Sigmoid colon (tissue), 7 donors: ENCODE measurements around the gene TRIM4. TPM values are rescaled to one million over a fixed set of nuclear protein-coding genes. Genes with fewer than 3 reads are reported as not detected.
"Not testable (repeated sequence)": the region's sequence is repeated elsewhere in the genome, so short reads cannot be mapped to it uniquely, and the experiment has no call there.

Experiments used
- DNase-seq: peaks from one replicate; pipeline ENCODE4 v3.0.0-alpha.2; 2019
- H3K27ac ChIP-seq, 4 donors: fragments of 200-600 bp; sonication (generic); one replicate each; pipeline ENCODE4 v1.5.1; 2016 to 2019; ENCODE audit warnings: mild to moderate bottlenecking in 1 of 4
- H3K27me3 ChIP-seq, 3 donors: fragments of 200-600 bp; sonication (generic); one replicate each; pipeline ENCODE4 v1.5.1; 2019; ENCODE audit warnings: mild to moderate bottlenecking in 1 of 3
- H3K36me3 ChIP-seq, 4 donors: fragments of 200-600 bp; sonication (generic); one replicate each; pipeline ENCODE4 v1.5.1; 2016 to 2019
- H3K4me1 ChIP-seq, 4 donors: fragments of 200-600 bp; sonication (generic); one replicate each; pipeline ENCODE4 v1.5.1; 2017 to 2019
- H3K4me3 ChIP-seq, 4 donors: fragments of 200-600 bp; sonication (generic); one replicate each; pipeline ENCODE4 v1.5.1; 2017 to 2019; ENCODE audit warnings: mild to moderate bottlenecking in 2 of 4, moderate library complexity in 1 of 4
- H3K9me3 ChIP-seq, 4 donors: fragments of 200-600 bp in 3 of 4; sonication (generic) in 3 of 4; one replicate each; pipeline versions ENCODE4 v1.5.1 to v1.6.1; 2013 to 2019
- EP300 ChIP-seq, 4 donors: sonication (generic); formaldehyde crosslinking; IDR thresholded peaks; one replicate each; pipeline ENCODE4 v1.6.1; 2017; ENCODE audit warnings: antibody characterized with exemption in 4 of 4
- POLR2A ChIP-seq, 2 donors: fragments of 450-650 bp; IDR thresholded peaks; one replicate each; pipeline ENCODE4 v1.6.1; 2016; ENCODE audit warnings: antibody characterized with exemption in 2 of 2, mild to moderate bottlenecking in 2 of 2, moderate library complexity in 2 of 2
- POLR2AphosphoS5 ChIP-seq, 4 donors: sonication (generic); formaldehyde crosslinking; IDR thresholded peaks; one replicate each; pipeline ENCODE4 v1.6.1; 2017; ENCODE audit warnings: antibody characterized with exemption in 4 of 4
- WGBS, 2 donors: extraction: QIAGEN DNeasy Blood & Tissue Kit; methylation state at CpG; one replicate each; pipeline ENCODE4 v1.1.7; 2013; 5-methylcytosine and 5-hydroxymethylcytosine counted together
- intact Hi-C: fragments of 100-400 bp; cut with DNase I; formaldehyde crosslinking; loops from one replicate; pipeline ENCODE4 v1.15.1; 2023
- polyA plus RNA-seq, 3 donors: library from polyadenylated mRNA; stranded (reverse); fragments of 200-250 nt; gene quantifications; one replicate each; pipeline ENCODE4 v1.2.3, GENCODE V29; 2013
- total RNA-seq, 4 donors: library from RNA; depleted of rRNA; stranded (reverse); fragments of >200 nt; gene quantifications; one replicate each; pipeline ENCODE4 v1.1.0, GENCODE V29; 2016
- TF ChIP-seq, protein P1 (sequence below), 4 experiments: fragments of 450-650 bp in 3 of 4; fragments of 200-600 bp in 1 of 4; IDR thresholded peaks; one replicate each; pipeline ENCODE4 v1.5.1; 2016 to 2019; ENCODE audit warnings: antibody characterized with exemption in 4 of 4, mild to moderate bottlenecking in 3 of 4, moderate library complexity in 2 of 4
- donor health status: healthy with polysubstance abuse.
- donor health status: Bipolar disorder and iron deficiency.
- donor health status: healthy.

TRIM4 gene
- total and polyA plus RNA-seq, 7 donors, result 12.5 to 33.2 (median 21.9) TPM

DNA sequence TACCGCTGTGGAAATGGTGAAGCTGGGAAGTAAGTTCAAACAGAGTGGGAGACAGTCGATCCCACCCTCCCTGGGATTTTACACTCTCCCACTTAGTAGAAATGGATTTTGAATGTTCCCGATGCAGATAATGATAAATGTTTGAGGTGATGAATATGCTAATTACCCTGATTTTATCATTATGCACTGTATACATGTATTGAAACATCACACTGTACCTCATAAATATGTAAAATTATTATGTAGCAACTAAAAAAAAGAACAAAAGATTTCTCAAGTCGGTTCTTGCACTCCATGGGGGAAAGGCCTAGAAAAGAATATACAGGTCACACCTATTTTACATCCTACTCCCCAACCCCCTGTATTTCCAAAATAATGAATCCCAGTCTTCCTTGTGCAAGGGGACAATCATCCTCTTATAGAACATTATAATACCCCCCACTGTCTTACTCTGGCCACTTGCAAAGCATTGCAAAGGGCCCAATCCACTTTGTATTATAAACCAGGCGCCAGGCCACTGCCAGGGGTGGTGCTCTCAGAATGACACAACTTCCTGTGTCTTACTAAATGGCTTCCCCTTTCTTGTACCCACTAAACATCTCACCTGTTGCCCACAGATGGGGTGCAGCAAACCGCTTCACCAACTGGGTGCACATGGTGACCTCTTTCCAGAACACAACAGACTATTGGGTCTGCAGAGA lies 21.9 kb downstream of the TRIM4 start:
- H3K27me3 ChIP-seq, result no peaks in the 10 kb centered on the region
- 91 to 94% methylated on average over 6 of the region's 6 CpGs for WGBS, 2 donors
- intact Hi-C loops, result no loop called here
- no peaks in the 10 kb centered on the region for H3K9me3 ChIP-seq
- TF ChIP-seq, protein P1, sequence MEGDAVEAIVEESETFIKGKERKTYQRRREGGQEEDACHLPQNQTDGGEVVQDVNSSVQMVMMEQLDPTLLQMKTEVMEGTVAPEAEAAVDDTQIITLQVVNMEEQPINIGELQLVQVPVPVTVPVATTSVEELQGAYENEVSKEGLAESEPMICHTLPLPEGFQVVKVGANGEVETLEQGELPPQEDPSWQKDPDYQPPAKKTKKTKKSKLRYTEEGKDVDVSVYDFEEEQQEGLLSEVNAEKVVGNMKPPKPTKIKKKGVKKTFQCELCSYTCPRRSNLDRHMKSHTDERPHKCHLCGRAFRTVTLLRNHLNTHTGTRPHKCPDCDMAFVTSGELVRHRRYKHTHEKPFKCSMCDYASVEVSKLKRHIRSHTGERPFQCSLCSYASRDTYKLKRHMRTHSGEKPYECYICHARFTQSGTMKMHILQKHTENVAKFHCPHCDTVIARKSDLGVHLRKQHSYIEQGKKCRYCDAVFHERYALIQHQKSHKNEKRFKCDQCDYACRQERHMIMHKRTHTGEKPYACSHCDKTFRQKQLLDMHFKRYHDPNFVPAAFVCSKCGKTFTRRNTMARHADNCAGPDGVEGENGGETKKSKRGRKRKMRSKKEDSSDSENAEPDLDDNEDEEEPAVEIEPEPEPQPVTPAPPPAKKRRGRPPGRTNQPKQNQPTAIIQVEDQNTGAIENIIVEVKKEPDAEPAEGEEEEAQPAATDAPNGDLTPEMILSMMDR (IDR thresholded peaks at IDR 0.05), result no peak
- no peak for TF ChIP-seq POLR2AphosphoS5 (IDR thresholded peaks at IDR 0.05)
- TF ChIP-seq POLR2A (IDR thresholded peaks at IDR 0.05), result no peak
- no peak for TF ChIP-seq EP300 (IDR thresholded peaks at IDR 0.05)
- no peak for DNase-seq
- H3K4me3 ChIP-seq, result no peak overlapping the region
- H3K36me3 ChIP-seq, result peaks cover 10 to 47% (median 20%) of the 10 kb centered on the region in 4 donors
- H3K27ac ChIP-seq, result no peak overlapping the region
- no peaks in the 10 kb centered on the region for H3K4me1 ChIP-seq

DNA sequence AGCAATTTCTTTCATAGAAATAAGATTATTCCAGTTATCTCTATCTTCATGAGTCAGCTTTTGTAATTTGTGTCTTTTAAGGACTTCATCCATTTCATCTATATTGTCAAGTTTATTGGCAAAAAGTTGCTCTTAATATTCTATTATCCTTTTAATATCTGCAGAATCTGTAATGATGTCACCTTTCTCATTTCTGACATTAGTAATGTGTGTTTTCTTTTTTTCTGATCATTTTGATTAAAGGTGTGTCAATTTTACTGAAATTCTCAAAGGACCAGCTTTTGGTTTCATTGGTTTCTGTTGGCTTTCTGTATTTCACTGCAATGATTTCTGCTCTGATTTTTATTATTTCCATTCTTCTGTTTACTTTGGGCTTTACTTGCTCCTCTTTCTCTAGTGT lies 24.6 kb downstream of the TRIM4 start:
- no peak for TF ChIP-seq EP300 (IDR thresholded peaks at IDR 0.05)
- no peak for TF ChIP-seq POLR2AphosphoS5 (IDR thresholded peaks at IDR 0.05)
- TF ChIP-seq POLR2A (IDR thresholded peaks at IDR 0.05), result no peak
- TF ChIP-seq, protein P1 (IDR thresholded peaks at IDR 0.05), result no peak
- Histone ChIP-seq H3K4me1 (no peaks in the 10 kb centered on the region), H3K9me3 (no peaks in the 10 kb centered on the region), H3K27ac (no peak overlapping the region), H3K27me3 (no peaks in the 10 kb centered on the region), H3K4me3 (no peak overlapping the region), H3K36me3 (peaks cover 5 to 46% (median 7%) of the 10 kb centered on the region in 4 donors)
- no peak for DNase-seq
- intact Hi-C loops, result no loop called here

DNA sequence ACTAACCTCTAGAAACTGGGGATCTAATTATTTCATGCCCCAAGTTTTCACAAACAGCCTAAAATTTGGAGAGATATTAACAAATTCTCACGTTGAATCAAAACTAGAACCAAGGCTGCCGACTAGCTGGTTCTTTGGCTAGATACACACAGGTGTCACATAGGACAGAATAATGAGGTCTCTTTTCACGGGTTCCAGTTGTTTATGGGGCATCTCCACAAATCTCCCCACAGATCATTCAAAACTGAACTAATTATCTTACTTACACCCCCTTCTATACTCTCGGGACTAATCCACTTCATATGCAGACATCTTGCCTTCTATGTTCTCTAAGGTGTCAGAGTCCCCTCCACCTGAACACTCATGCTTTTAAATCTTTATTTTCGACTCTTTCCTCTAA lies 26.1 kb downstream of the TRIM4 start:
- intact Hi-C loops, result no loop called here
- Histone ChIP-seq H3K27ac (no peak overlapping the region), H3K27me3 (no peaks in the 10 kb centered on the region), H3K4me3 (no peak overlapping the region), H3K9me3 (no peaks in the 10 kb centered on the region), H3K36me3 (peaks cover 5 to 38% (median 9%) of the 10 kb centered on the region in 4 donors), H3K4me1 (no peaks in the 10 kb centered on the region)
- TF ChIP-seq EP300 (IDR thresholded peaks at IDR 0.05), result no peak
- 65 to 80% methylated on average over 5 of the region's 5 CpGs for WGBS, 2 donors
- DNase-seq, result no peak

DNA sequence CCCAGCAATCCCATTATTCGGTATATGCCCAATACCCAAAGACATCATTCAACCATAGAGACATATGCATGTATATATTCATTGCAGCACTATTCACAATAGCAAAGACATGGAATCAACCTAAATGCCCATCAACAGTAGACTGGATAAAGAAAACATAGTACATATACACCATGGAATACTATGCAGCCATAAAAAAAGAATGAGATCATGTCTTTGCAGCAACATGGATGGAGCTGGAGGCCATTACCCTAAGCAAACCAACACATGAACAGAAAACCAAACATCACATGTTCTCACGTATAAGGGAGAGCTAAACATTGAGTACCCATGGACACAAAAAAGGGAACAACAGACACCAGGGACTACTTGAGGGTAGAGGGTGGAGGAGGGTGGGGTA lies 29.0 kb downstream of the TRIM4 start:
- DNase-seq, H3K9me3 ChIP-seq, intact Hi-C loops, H3K4me3 ChIP-seq, H3K4me1 ChIP-seq, H3K27me3 ChIP-seq, H3K27ac ChIP-seq: not testable (repeated sequence)
- WGBS, 2 donors, result 96 to 97% methylated on average over 2 of the region's 2 CpGs
- H3K36me3 ChIP-seq, result peaks cover 5 to 32% (median 9%) of the 10 kb centered on the region in 4 donors

DNA sequence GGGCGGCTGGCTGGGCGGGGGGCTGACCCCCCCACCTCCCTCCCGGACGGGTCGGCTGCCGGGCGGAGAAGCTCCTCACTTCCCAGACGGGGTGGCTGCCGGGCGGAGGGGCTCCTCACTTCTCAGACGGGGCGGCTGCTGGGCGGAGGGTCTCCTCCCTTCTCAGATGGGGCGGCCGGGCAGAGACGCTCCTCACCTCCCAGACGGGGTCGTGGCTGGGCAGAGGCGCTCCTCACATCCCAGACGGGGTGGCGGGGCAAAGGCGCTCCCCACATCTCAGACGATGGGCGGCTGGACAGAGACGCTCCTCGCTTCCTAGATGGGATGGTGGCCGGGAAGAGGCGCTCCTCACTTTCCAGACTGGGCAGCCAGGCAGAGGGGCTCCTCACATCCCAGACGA lies 31.0 kb downstream of the TRIM4 start:
- intact Hi-C loops, H3K9me3 ChIP-seq, DNase-seq, H3K4me1 ChIP-seq, H3K27me3 ChIP-seq, H3K4me3 ChIP-seq, H3K27ac ChIP-seq: not testable (repeated sequence)
- WGBS, 2 donors, result 86 to 92% methylated on average over 28 to 29 of the region's 29 CpGs
- H3K36me3 ChIP-seq, result peaks cover 5 to 32% (median 9%) of the 10 kb centered on the region in 4 donors

DNA sequence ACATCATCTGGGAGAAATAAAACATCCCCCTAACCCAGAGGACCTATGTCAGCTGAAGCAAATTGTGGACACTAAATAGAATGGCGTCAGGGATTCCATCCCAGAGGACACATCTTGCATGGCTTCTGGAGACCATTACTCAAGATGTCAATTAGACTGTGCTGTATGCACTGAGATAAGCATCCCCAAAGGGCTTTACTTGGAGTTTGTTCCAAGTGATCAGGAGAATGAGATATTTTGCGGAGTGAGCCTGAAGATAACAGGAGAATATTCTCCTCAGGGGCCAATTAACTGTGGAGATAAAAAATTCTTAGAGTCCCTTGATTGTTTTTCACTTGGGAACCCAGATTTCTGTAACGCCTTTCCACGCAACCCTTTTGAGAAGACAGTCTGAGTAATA lies 38.0 kb downstream of the TRIM4 start:
- no peak for TF ChIP-seq POLR2AphosphoS5 (IDR thresholded peaks at IDR 0.05)
- TF ChIP-seq, protein P1 (IDR thresholded peaks at IDR 0.05), result no peak
- no peak for TF ChIP-seq EP300 (IDR thresholded peaks at IDR 0.05)
- no peak for TF ChIP-seq POLR2A (IDR thresholded peaks at IDR 0.05)
- no peak overlapping the region for H3K4me3 ChIP-seq
- no peaks in the 10 kb centered on the region for H3K9me3 ChIP-seq
- no peaks in the 10 kb centered on the region for H3K27me3 ChIP-seq
- DNase-seq, result no peak
- H3K27ac ChIP-seq, result no peak overlapping the region
- WGBS, 2 donors, result 95 to 96% methylated on average over 4 of the region's 4 CpGs
- intact Hi-C loops, result no loop called here
- H3K4me1 ChIP-seq, result no peaks in the 10 kb centered on the region
- no peaks in the 10 kb centered on the region for H3K36me3 ChIP-seq
